GM19099 (cell line): Measurements from ENCODE around the gene SUDS3.

Source experiments
- POLR2A ChIP-seq: IDR thresholded peaks from 3 replicates; pipeline ENCODE4 v1.6.1; 2011; ENCODE audit warnings: low read depth; ENCODE audit not compliant: insufficient read length; ENCODE audit errors: extremely low read depth

The SUDS3 gene, protein sequence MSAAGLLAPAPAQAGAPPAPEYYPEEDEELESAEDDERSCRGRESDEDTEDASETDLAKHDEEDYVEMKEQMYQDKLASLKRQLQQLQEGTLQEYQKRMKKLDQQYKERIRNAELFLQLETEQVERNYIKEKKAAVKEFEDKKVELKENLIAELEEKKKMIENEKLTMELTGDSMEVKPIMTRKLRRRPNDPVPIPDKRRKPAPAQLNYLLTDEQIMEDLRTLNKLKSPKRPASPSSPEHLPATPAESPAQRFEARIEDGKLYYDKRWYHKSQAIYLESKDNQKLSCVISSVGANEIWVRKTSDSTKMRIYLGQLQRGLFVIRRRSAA

DNA sequence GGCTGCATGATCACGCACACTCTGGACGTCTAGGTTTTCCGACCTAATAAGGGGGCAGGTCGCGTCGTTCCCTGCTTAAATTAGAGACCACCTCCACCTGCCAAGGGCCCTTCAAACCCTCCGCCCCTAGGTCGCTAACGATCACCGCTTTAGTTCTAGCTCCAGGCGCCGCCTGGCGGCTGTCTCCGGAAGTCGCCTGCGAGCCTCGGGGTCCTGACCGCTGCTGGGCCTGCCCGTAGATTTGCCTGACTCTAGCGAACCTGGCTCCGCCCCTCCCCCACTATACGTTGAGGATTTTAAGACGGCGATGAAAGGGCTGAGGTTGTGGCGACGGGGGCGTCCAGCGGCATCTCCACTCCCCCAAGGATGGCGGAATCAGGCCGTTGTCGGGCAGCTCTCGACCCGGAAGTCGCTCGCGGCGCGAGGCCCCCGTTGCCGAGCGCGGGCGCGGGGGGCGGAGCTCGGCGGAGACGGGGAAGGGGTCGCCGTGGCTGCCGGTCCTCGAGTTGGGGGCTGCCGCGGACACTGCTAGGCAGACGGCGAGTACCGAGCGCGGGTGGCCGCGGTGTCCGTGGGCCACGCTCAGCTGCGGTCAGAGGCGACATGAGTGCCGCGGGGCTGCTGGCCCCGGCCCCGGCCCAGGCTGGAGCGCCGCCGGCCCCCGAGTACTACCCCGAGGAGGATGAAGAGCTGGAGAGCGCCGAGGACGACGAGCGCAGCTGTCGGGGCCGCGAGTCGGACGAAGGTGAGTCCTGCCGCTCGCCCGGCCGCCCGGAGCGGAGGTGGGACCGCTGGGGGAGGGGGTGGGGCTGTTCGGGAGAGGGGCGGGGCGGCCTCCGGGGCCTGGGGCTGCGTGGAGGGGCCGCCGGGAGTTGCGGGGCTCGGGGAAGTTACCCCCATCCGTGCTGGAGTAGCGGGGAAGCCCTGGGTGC is at the start of gene SUDS3:
Gene SUDS3 (plus strand): TSS at position 467 of the 932 bp plus-strand sequence. CDS start 137 bp downstream, at position 604.
- peak; percentile 59 for TF ChIP-seq POLR2A

DNA sequence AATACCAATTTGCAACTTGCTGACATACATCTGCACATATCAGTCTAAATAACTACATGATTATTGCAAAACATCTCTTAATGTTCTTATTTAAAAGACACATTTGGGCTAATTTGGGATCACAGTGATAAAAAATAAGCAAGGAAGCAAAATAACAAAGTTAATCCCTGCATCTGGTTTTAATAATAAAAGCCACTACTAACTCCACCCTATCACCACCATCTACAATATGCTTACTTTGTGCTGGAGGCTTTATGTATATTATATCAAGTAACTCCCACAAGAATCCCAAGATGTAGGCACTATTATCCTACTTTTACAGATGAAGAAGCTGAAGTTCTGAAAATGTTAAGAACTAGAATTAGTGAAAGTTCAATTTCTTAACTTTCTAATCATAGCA is 49.4 kb upstream of the SUDS3 start:
- TF ChIP-seq POLR2A: no peak

DNA sequence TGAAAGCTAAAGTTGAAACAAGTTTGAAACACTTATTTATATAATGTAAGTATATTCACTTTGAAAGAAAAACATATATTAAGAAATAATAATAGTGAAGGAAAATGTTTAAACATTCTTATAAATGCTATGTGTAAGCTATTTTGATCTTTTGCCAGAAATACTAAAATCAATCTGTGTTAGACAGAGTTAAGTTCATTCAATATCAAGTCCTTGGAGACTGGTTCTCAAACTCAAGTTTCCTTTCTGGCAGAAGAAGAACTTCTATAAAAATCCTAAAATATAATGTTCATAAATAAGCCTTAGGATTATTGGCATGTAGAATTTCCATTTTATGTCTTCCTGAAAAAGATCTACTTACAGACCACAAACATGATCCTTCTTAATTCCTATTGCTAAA is 49.0 kb upstream of the SUDS3 start:
- no peak for TF ChIP-seq POLR2A

DNA sequence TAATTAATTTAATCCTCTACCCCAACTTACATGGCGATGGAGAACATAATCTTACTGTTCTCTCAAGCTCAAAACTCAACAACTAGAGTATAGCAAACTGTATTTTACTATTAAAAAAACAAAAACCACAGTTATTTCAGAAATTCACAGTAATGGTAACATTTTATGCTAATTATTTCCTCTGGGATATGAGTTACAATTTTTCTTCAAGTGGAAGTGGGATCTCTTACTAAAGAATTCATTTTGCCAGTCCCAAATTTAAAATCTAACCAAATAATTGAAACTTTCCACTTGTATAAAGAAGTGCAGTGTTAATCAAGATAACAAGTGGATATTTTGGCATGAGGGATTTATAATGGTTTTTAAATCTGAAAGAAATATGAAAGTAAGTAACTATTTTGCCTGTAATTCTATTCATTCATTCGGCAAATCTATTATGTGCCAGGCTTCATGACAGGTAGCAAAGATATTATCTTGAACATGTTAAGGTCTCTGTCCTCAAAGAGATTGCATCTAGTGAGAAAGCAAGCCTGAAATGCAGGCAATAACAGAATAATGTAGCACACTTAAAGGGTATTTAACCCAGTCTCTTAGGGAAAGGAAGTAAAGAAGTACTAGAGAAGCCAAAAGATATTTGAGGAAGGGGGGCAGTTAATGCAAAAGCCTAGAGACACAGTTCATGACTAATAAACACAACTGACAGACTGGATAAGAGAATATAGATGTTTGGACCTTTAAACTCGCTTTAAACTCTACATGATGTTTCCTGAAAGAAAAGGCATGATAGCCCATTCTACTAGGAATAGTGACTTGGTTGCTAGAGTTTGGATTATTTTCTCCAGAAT is 47.6 kb upstream of the SUDS3 start:
- TF ChIP-seq POLR2A: no peak

DNA sequence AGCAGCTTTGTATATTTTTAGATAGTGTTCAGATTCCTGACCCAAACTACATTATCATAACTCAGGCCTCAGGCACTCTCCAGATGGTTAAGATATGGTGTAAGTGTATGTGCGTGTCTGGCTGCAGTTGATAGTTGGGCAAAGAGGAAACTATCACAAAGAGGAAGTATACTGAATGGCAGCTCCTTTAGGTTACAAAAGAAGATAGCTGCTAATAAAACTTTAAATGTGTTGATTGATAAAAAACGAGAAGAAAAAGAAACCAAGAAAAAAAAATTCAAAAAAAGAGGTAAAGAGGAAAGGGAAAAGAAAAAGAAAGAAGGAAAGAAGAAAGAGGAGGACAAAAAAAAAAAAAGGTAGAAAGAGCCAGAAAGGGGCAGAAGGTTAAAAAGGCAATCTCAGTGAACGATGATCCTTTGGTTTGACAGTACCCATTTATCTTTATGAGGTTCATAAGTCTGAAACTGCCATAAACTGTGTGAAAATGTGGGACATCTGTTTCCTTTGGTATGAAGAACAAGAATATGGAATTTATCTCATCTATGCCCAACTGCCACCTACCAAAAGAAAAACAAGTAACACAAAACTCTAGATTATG is 45.8 kb upstream of the SUDS3 start:
- no peak for TF ChIP-seq POLR2A

DNA sequence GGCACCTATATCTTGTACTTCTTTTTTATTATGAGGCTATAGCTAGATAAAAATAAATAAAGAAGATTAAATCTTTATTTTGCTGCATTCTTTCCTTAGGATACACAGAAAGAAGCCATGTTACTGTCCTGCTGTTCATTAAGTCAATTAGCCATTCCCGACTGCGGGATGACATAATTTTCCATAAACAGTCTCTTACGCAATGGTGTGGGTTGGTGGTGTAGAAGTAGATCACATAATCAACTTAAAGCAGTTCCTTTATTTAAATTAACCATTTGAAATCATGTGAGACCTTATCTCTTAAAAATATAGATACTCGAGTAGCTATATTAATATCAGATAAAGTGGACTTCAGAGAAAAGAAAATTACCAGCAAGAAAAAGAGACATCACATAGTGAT is 43.8 kb upstream of the SUDS3 start:
- no peak for TF ChIP-seq POLR2A

DNA sequence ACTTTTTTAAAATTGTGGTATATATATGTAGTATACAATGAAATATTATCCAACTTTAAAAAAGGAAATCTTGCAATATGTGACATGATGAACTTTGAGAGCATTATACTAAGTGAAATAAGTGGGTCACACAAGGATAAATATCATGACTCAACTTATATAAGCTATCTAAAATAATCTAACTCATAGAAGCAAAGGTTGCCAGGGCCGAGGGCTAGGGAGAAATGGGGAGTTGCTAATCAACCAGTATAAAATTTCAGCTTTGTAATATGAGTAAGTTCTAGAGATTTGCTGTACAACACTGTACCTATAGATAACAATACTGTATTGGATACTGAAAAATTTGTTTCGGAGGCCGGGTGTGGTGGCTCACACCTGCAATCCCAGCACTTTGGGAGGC is 42.1 kb upstream of the SUDS3 start:
- no peak for TF ChIP-seq POLR2A

DNA sequence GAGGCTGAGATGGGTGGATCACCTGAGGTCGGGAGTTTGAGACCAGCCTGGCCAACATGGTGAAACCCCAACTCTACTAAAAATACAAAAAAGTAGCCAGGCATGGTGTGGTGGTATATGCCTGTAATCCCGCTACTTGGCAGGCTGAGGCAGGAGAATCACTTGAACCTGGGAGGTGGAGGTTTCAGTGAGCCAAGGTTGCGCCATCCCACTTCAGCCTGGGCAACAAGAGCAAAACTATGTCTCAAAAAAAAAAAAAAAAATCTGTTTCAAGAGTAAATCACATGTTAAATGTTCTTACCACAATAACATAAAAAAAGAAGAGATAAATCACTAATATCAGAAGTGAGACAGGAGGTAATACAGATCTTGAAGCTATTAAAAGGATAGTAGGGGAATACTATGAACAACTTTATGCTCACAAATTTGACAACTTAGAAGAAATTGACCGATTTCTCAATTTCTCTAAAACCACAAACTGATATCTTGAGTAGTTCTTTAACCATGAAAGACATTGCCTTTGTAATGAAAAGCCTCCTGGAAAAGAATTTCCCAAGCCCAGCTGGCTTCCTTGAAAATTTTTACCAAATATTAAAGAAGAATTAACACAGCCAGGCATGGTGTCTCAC is 41.3 kb upstream of the SUDS3 start:
- no peak for TF ChIP-seq POLR2A

DNA sequence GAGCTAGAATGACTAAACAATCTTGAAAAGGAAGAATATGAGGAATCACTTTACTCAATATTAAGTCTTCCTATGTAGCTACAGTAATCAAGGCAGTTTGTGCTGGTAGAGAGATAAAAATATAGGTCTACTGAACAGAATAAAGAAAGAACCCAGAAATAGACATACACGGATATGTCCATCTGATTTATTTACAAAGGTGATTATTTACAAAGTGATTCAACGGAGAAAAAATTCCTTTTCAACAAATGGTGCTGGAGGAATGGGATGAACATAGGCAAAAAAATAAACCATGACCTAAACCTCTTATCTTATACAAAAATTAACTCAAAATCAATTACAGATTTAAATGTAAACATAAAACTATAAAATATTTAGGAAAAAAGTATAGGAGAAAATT is 40.2 kb upstream of the SUDS3 start:
- no peak for TF ChIP-seq POLR2A

DNA sequence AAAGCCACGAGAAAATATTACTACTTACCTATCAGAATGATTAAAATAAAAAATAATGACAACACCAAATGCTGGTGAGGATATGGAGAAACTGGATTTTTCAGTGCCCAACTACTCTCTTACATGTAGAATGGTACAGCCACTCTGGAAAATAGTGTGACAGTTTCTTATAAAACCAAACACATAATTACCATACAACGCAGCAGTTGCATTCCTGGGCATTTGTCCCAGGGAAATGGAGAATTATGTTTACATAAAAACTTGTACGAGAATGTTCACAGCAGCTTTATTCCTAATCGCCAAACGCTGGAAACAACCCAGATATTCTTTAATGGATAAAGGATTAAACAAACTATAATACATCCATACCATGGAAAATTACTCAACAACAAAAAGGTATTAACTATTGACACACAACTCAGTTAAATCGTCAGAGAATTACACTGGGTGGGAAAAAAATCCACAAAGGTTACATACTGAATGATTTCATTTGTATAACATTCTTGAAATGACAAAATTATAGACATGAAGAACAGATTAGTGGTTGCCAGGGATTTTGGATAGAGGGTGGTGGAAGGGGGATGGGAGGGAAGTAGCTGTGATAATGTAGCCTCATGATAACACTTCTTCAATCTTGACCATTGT is 39.0 kb upstream of the SUDS3 start:
- no peak for TF ChIP-seq POLR2A

DNA sequence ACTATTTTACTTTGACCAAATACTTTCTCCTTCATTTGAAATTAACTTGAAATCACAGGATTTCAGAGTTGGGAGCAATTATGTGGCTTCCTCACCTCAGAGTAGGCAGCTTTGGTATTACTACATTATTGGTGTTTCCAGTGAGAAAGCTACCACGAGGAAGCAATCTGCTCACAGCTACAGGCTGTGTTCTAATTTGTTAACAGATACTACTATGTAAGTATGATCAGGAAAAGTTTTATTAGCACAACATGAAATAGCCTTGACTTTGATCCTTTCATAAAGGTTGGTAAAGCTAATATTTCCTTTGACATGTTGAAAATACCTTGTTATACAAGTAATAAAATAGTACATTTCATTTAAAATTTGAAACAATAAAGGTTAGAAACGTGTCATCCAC is 34.3 kb upstream of the SUDS3 start:
- TF ChIP-seq POLR2A: no peak

DNA sequence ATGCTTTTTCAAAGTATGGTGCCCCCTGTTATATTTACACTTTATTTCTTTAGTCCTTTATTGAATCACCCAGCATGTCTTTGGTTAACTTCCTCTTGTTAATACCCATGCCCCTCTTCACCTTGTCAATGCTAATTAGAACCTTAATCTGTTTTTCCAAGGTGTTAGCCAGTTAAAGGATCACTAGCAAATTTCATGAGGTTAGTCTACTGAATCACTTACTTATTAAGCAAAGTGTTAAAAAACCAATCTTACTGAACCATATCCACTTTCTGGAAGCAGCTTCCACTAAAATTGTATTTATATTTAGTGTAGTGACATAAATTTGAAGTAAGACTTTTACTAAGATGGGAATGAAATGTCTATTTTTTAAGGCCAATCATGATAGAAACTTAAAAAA is 31.5 kb upstream of the SUDS3 start:
- TF ChIP-seq POLR2A: no peak

DNA sequence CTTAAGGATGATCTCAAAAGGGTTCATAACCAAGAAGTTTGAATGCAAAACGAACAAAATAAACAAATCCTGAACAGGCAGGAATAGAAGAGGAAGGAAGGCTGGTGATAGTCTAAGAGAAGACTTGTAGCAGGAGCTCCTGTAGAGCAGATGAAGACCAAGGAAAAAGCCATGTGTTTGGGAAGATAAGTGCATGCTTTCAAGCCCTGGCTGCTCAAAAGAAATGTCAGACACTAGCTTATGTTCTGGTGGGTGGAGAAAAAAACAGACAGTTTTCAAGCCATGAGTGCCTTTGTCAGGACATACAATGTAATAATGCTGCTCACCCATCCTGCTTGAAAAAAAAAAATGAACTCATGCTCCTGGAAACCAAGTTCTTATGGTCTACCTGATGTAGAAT is 31.0 kb upstream of the SUDS3 start:
- no peak for TF ChIP-seq POLR2A

DNA sequence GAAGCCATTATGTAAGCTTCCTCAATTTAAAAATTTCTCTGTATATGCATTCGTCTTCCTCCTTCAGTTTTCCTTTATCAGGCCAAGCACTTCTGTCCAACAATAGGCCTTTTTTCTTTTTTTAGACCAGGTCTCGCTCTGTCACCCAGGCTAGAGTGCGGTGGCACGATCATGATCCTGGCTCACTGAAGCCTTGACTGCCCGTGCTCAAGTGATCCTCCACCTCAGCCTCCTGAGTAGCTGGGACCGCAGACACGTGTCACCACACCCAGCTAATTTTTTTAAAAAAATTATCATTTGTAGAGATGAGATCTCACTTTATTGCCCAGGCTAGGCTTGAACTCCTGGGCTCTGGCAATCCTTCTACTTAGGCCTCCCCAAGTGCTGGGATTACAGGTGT is 29.5 kb upstream of the SUDS3 start:
- no peak for TF ChIP-seq POLR2A
